HCT116 (cell line): ENCODE data around the gene CCL14. TPM values are rescaled to one million over a fixed set of nuclear protein-coding genes. Genes with fewer than 3 reads are reported as not detected.
A peak's percentile ranks its signal among the peaks of the same experiment; 100 is the strongest.

Source experiments
- ATAC-seq: fragments of 200-7000 bp; cut with Tn5 transposase; 2 replicates; pipeline ENCODE4 v1.9.1; 2020; ENCODE audit warnings: mild to moderate bottlenecking, moderate library complexity
- BruUV-seq: library from RNA; stranded (reverse); fragments of 400-500 nt; replicated peaks from 2 replicates; lab custom pipeline; 2021; lab: Mats Ljungman, UMichigan
- CTCF ChIA-PET: fragments of 300-600 bp; sonication (Branson Sonifier 250); formaldehyde crosslinking; loops from one replicate; lab custom pipeline; 2021; ENCODE audit warnings: antibody characterized with exemption; lab: Charles Lee
- POLR2A ChIA-PET: fragments of 300-600, 350-600 bp; sonication (Branson Sonifier 250); formaldehyde crosslinking; loops from one replicate; lab custom pipeline; 2021; ENCODE audit warnings: antibody characterized with exemption; lab: Charles Lee
- RAD21 ChIA-PET, 2 experiments: fragments of 300-600 bp; sonication (Branson Sonifier 250); formaldehyde crosslinking; loops; one replicate each; lab custom pipeline; 2023; ENCODE audit warnings: low total read pairs in 2 of 2; ENCODE audit not compliant: uncharacterized antibody in 2 of 2, unreplicated experiment in 2 of 2, low non-redundant PET in 1 of 2; lab: Charles Lee
- DNase-seq: peaks from one replicate; pipeline ENCODE4 v3.0.0-alpha.2; 2010; ENCODE audit warnings: low read depth, low spot score
- H2AFZ ChIP-seq: fragments of 200-600 bp; shearing (Covaris generic), sonication (generic); 2 replicates; pipeline ENCODE4 v1.6.1; 2017; ENCODE audit warnings: low read depth, mixed run types, mixed read lengths, antibody characterized with exemption, low read length; ENCODE audit not compliant: poor library complexity, severe bottlenecking
- H3K27ac ChIP-seq: 2 replicates; pipeline ENCODE4 v1.5.1; 2012; ENCODE audit warnings: low read depth, low read length
- H3K27me3 ChIP-seq: fragments of 200-600 bp; sonication (generic); 2 replicates; pipeline ENCODE4 v1.6.1; 2016; ENCODE audit warnings: mixed run types, low read length, mixed read lengths; ENCODE audit not compliant: insufficient read depth
- H3K36me3 ChIP-seq, 2 experiments: fragments of 200-500 bp in 1 of 2; fragments of 200-600 bp in 1 of 2; sonication (Bioruptor generic) in 1 of 2; sonication (generic) in 1 of 2; 2 replicates each; pipeline versions ENCODE4 v1.5.1 to v1.6.1; 2014 to 2016; ENCODE audit warnings: low read length in 2 of 2, inconsistent platforms in 1 of 2, mixed read lengths in 1 of 2, mixed run types in 1 of 2; ENCODE audit not compliant: insufficient read depth in 2 of 2, control insufficient read depth in 1 of 2
- H3K4me1 ChIP-seq, 2 experiments: fragments of 200-600 bp in 1 of 2; sonication (generic) in 1 of 2; 2 replicates each; pipeline versions ENCODE4 v1.5.1 to v1.6.1; 2012 to 2017; ENCODE audit warnings: low read length in 2 of 2, inconsistent platforms in 1 of 2, mild to moderate bottlenecking in 1 of 2, mixed read lengths in 1 of 2, mixed run types in 1 of 2, moderate library complexity in 1 of 2; ENCODE audit not compliant: insufficient read depth in 2 of 2, control insufficient read depth in 1 of 2
- H3K4me2 ChIP-seq: fragments of 200-600 bp; sonication (generic); 2 replicates; pipeline ENCODE4 v1.6.1; 2017; ENCODE audit warnings: mixed run types, low read length, mixed read lengths
- H3K4me3 ChIP-seq, 2 experiments: fragments of 200-600 bp in 1 of 2; sonication (generic) in 1 of 2; replicated peaks in 1 of 2; 2 replicates each; pipeline ENCODE4 v1.5.1; 2011 to 2016; ENCODE audit warnings: low read length in 2 of 2, control low read depth in 1 of 2, low read depth in 1 of 2, mild to moderate bottlenecking in 1 of 2, mixed read lengths in 1 of 2, mixed run types in 1 of 2
- H3K79me2 ChIP-seq: fragments of 200-600 bp; sonication (generic); 2 replicates; pipeline ENCODE4 v1.6.1; 2017; ENCODE audit warnings: mild to moderate bottlenecking, mixed run types, low read length, moderate library complexity, mixed read lengths; ENCODE audit not compliant: insufficient read depth
- H3K9ac ChIP-seq: fragments of 200-600 bp; sonication (generic); 2 replicates; pipeline ENCODE4 v1.6.1; 2016; ENCODE audit warnings: low read length, mixed read lengths
- H3K9me2 ChIP-seq: fragments of 200-600 bp; sonication (generic), shearing (Covaris generic); 2 replicates; pipeline ENCODE4 v1.6.1; 2017; ENCODE audit warnings: mixed run types, mild to moderate bottlenecking, moderate library complexity; ENCODE audit not compliant: insufficient read depth
- H3K9me3 ChIP-seq, 2 experiments: fragments of 200-500 bp in 1 of 2; fragments of 200-600 bp in 1 of 2; sonication (Bioruptor generic) in 1 of 2; sonication (generic) in 1 of 2; 2 replicates each; pipeline ENCODE4 v1.6.1; 2014 to 2017; ENCODE audit warnings: low read length in 2 of 2, mixed read lengths in 2 of 2, inconsistent platforms in 1 of 2, low read depth in 1 of 2, mild to moderate bottlenecking in 1 of 2, mixed run types in 1 of 2, moderate library complexity in 1 of 2; ENCODE audit not compliant: control insufficient read depth in 1 of 2, insufficient read depth in 1 of 2
- H4K20me1 ChIP-seq: fragments of 200-600 bp; sonication (generic), shearing (Covaris generic); 2 replicates; pipeline ENCODE4 v1.6.1; 2017; ENCODE audit warnings: mixed run types, mild to moderate bottlenecking, moderate library complexity; ENCODE audit not compliant: insufficient read depth
- CEBPB ChIP-seq: IDR thresholded peaks from 2 replicates; pipeline ENCODE4 v1.6.1; 2012; ENCODE audit warnings: low read depth
- RAD21 ChIP-seq: IDR thresholded peaks from 2 replicates; pipeline ENCODE4 v1.6.1; 2012; ENCODE audit warnings: low read depth, mild to moderate bottlenecking
- SIN3A ChIP-seq: IDR thresholded peaks from 2 replicates; pipeline ENCODE4 v1.6.1; 2012; ENCODE audit warnings: low read depth
- TCF7L2 ChIP-seq: IDR thresholded peaks from 2 replicates; pipeline ENCODE4 v1.7.0; 2011; ENCODE audit warnings: borderline replicate concordance, inconsistent platforms; ENCODE audit not compliant: insufficient read depth, insufficient read length; ENCODE audit errors: extremely low read depth
- intact Hi-C: fragments of 100-400 bp; cut with micrococcal nuclease; formaldehyde crosslinking; loops from 2 replicates; pipeline ENCODE4 v1.10.0; 2022
- total RNA-seq: library from RNA; stranded (reverse); gene quantifications from one replicate; pipeline ENCODE4 v1.2.1, GENCODE V29; 2021; ENCODE audit not compliant: unreplicated experiment
- TF ChIP-seq, protein P1 (sequence below), 3 experiments: fragments of 200-600 bp in 1 of 3; sonication (generic) in 1 of 3; IDR thresholded peaks in 2 of 3; conservative IDR thresholded peaks in 1 of 3; 2 replicates each; pipeline ENCODE4 v1.5.1; 2012 to 2017; ENCODE audit warnings: low read depth in 2 of 3, low read length in 2 of 3, antibody characterized with exemption in 1 of 3, borderline replicate concordance in 1 of 3, control low read depth in 1 of 3, mild to moderate bottlenecking in 1 of 3, mixed read lengths in 1 of 3, mixed run types in 1 of 3, moderate library complexity in 1 of 3; ENCODE audit not compliant: insufficient read depth in 1 of 3
- TF ChIP-seq, protein P2 (sequence below): IDR thresholded peaks from 2 replicates; pipeline ENCODE4 v1.6.1; 2012

CCL14 gene
- total RNA-seq, 1 experiment from 2014 or later: not detected

DNA sequence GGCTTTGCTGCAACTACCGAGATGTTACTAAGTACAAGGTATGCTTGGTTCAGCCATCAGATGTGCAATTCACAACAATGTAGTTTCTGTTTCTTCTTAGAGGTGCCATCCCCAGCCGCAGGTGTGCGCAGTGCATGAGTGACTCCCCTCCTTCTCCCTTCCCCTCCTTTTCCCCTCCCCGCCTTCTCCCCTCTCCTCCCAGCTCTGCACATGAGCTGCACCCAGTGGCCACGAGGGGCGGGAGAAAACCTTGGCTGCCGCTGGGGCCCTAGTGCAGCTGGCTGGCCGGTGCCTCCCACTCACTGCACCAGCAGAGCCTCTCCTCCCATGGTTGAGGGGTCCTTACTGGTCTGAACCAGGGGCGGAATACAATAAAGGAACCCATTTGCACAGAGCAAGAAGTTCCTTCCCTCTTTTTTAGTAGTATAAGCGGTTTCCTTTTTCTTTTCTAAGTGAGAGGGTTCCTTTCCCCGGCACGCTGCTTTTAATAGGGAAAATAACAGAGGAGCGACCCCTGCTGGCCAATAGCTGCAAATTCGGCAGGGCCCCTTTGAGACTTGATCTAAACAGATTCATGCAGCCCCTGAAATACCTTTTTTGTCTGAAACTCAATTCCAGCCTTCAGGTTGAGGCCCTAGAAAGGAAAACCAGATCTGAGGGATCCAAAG, 22.6 kb upstream of the CCL14 start:
- TF ChIP-seq CEBPB: no peak
- TF ChIP-seq, protein P1, sequence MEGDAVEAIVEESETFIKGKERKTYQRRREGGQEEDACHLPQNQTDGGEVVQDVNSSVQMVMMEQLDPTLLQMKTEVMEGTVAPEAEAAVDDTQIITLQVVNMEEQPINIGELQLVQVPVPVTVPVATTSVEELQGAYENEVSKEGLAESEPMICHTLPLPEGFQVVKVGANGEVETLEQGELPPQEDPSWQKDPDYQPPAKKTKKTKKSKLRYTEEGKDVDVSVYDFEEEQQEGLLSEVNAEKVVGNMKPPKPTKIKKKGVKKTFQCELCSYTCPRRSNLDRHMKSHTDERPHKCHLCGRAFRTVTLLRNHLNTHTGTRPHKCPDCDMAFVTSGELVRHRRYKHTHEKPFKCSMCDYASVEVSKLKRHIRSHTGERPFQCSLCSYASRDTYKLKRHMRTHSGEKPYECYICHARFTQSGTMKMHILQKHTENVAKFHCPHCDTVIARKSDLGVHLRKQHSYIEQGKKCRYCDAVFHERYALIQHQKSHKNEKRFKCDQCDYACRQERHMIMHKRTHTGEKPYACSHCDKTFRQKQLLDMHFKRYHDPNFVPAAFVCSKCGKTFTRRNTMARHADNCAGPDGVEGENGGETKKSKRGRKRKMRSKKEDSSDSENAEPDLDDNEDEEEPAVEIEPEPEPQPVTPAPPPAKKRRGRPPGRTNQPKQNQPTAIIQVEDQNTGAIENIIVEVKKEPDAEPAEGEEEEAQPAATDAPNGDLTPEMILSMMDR (IDR thresholded peaks at IDR 0.05 in 2 of 3, conservative IDR thresholded peaks at IDR 0.05 in 1 of 3; ENCODE audit: borderline replicate concordance in 1 of 3, insufficient read depth in 1 of 3, low read depth in 2 of 3, low read length in 2 of 3): peak; percentile 19 to 79 (median 64); a peak in 5 of 6 replicates
- peak; percentile 35 for TF ChIP-seq RAD21
- no peak for TF ChIP-seq SIN3A
- TF ChIP-seq TCF7L2: no peak
- TF ChIP-seq, protein P2, sequence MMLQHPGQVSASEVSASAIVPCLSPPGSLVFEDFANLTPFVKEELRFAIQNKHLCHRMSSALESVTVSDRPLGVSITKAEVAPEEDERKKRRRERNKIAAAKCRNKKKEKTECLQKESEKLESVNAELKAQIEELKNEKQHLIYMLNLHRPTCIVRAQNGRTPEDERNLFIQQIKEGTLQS: no peak
- TF ChIP-seq, all 23 proteins: peak for 2
- Histone ChIP-seq H3K27ac (no peak overlapping the region), H3K4me1 (no peaks in the 10 kb centered on the region), H3K4me2 (0 out of 2 replicates have a peak overlapping the region, but pooled peaks have one; percentile 14), H3K79me2 (no peaks in the 10 kb centered on the region), H2AFZ (no peak overlapping the region), H3K9me2 (no peaks in the 10 kb centered on the region), H3K9ac (no peak overlapping the region), H3K9me3 (no peaks in the 10 kb centered on the region), H4K20me1 (no peaks in the 10 kb centered on the region), H3K27me3 (0 out of 2 replicates have a peak, but pooled peaks cover 9% of the 10 kb centered on the region), H3K4me3 (no peak overlapping the region), H3K36me3 (no peaks in the 10 kb centered on the region)
- CTCF ChIA-PET: interaction anchor here (1.2 kb wide), 1 partner anchor 40 kb away, joined by 4 read pairs; no protein-coding TSS in a partner anchor
- no TSS peak for BruUV-seq
- intact Hi-C loops: no loop called here
- RAD21 ChIA-PET: no interaction called here
- POLR2A ChIA-PET: no interaction called here
- DNase-seq: no peak
- peak; percentile 79 for ATAC-seq
